Inferior parietal cortex (tissue), 1 donor: ENCODE results near the gene ARHGAP23.
"Not testable (repeated sequence)": the region's sequence is repeated elsewhere in the genome, so short reads cannot be mapped to it uniquely, and the experiment has no call there.

Source experiments
- DNase-seq: peaks from one replicate; pipeline ENCODE4 v3.0.0-alpha.2; 2016; ENCODE audit errors: extremely low spot score

ARHGAP23 gene

GRCh38 chr17:38491346-38492066 is 63.2 kb downstream of the ARHGAP23 start:
- not testable (repeated sequence) for DNase-seq

GRCh38 chr17:38492067-38493040 is 64.1 kb downstream of the ARHGAP23 start:
- peak; percentile 88 for DNase-seq

- not testable (repeated sequence) for DNase-seq
Measured at GRCh38 chr17:38494152-38494551, 65.9 kb downstream of the ARHGAP23 start.

DNA sequence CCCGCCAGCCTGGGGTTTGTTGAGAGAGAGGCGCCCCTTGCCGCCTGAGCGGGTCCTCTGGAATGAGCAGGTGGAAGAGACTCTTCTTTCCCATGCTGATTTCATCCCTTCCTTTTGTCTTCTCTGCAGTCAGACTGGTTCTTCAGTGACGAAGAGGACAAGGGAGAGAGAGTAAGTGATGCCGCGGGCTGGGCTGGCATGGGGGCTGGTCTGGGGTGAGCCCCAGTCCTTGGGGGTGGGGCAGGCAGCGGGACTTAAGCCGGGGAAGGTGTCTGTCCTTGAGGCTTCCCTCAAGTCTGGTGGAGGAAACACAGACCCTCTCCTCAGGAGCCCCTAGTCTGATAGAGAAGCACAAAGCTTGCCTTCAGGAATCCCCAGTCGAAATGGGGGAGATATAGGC is 69.4 kb downstream of the ARHGAP23 start:
- not testable (repeated sequence) for DNase-seq

DNA sequence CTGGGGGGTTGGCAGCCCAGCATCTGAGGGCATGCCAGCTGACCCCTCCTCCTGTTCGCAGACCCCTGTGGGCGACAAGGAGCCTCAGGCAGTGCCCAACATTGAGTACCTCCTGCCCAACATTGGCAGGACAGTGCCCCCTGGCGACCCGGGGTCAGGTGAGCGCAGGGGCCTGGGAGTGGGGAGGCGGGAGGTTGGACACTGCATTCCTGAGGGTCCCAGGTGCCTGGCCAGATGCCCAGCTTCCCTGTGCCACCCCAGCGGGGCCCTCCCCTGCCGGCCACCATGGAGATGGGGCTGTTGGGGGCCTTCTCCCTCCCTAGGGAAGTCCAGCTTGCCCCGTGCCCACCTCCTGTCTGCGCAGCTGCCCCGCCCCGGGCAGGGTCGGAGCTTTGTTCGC is 70.1 kb downstream of the ARHGAP23 start:
- DNase-seq: no peak

DNA sequence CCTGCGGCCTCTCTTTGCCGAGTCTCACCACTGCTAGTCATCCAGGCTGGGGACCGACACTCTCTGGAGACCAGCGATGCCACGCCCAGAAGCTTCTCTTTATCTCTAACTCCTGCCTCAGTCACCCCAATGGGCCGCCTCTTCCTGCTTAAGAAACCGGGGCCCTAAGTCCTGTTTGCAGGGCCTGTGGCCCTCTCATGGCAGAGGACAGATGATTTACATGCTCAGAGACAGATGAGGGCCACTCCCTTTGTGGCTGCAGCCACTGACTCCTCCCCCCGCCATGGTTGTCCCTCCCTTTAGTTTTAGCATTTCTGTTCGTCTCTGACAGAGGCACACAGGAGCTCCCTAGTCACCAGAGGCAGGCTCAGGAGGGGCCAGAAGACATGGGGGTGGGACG is 71.0 kb downstream of the ARHGAP23 start:
- DNase-seq: not testable (repeated sequence)

DNA sequence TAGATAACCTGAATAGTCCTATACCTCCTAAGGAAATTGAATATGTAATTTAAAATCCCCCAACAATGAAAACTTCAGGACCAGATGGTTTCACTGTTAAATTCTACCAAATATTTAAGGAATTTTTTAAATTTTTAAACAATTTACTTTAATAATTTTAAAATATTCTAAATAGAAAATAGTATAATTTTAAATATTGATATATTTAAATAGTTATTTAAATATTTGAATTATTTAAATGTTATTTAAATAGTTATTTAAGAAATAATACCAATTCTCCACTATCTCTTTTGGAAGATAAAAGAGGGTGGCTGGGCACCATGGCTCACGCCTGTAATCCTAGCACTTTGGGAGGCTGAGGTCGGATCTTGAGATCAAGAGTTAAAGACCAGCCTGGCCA is 73.5 kb downstream of the ARHGAP23 start:
- DNase-seq: not testable (repeated sequence)

GRCh38 chr17:38503286-38503913 is 75.1 kb downstream of the ARHGAP23 start:
- DNase-seq: not testable (repeated sequence)

- no peak for DNase-seq
Measured at GRCh38 chr17:38504216-38504615, 76.0 kb downstream of the ARHGAP23 start.

DNA sequence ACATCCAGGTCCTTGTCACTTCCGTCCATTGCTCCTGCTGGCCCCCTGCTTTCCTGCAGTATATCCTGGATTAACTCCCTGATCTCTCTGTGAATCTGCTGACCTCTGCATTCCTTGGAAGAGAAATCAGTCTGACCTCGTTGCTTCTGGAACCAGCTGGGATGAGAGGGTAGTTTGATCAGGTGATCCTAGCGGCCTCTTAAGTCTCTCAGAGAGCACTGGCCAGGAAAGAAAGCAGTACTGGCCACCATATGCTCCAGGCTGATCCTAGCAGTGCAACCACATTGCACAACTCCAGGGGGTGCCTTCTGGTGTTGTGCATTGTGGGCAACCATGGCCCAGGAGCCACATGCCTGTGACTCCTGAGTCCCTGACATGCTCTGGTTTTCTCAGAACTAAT is 79.2 kb downstream of the ARHGAP23 start:
- no peak for DNase-seq

DNA sequence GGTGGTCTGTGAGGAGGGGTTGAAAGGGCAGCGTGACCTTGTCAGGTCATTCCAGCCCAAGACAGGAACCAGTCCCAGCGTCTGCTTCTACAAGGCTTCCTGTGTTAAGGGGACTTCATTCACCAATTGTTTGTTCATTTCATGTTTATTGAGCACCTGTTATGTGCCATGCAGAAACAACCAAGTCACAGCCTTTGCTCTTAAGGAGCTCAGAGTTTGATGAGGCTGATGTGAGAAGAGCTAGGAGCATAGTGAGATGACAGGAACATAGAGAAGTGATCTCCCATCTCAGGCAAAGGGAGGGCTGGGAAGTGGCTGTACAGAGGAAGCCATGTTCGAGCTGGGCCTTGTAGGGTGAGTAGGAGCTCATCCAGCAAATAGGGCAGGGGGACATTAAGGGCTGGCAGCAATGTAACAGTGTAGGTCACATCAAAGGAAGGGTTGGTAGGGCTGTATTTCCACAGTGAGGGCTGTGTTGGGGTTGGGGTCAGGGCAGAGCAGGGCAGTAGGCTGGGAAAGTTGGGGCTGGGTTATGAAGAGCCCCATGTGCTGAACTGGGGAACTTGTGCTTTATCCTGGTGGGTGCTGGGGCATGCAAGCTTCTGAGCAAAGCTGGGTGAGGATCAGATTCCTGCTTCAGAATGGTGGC is 79.8 kb downstream of the ARHGAP23 start:
- DNase-seq: no peak

DNA sequence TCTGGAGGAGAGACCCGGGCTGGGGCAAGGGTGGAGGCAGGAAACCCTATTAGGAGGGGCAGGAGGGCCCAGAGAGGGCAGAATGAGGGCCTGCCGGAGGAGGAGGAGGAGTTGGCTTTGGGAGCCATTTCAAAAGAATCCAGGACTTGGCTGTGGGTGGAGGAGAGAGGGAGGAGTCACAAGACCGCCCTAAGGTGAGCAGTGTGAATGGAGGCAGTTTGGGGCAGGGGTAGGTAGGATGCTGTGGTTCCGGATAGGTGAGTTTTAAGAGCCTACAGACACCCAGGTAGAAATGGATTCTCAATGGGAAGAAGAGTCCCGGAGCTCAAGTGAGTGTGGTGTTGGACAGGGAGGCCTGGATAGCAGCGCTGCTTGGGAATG is 80.3 kb downstream of the ARHGAP23 start:
- DNase-seq: no peak

GRCh38 chr17:38508954-38509771 is 80.9 kb downstream of the ARHGAP23 start:
- DNase-seq: peak; percentile 74

GRCh38 chr17:38509772-38510420 is 81.6 kb downstream of the ARHGAP23 start:
- no peak for DNase-seq

DNA sequence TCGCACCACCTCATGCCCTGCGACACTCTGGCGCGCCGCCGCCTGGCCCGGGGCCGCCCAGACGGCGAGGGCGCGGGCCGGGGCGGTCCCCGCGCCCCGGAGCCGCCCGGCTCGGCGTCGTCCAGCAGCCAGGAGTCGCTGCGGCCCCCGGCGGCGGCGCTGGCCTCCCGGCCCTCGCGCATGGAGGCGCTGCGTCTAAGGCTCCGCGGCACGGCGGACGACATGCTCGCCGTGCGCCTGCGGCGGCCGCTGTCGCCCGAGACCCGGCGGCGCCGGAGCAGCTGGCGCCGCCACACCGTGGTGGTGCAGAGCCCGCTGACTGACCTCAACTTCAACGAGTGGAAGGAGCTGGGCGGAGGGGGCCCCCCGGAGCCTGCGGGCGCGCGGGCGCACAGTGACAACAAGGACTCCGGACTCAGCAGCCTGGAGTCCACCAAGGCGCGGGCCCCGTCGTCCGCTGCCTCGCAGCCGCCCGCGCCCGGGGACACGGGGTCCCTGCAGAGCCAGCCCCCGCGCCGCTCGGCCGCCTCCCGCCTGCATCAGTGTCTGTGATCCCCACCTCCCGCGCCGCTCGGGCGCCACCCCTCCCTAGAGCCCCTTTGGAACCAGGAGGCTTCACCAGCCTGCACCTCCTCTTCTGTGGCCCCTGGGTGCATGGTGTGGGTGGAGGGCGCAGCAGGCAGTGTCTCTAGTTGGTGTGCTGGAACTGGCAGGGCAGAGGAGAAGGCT is 82.3 kb downstream of the ARHGAP23 start:
- no peak for DNase-seq

DNA sequence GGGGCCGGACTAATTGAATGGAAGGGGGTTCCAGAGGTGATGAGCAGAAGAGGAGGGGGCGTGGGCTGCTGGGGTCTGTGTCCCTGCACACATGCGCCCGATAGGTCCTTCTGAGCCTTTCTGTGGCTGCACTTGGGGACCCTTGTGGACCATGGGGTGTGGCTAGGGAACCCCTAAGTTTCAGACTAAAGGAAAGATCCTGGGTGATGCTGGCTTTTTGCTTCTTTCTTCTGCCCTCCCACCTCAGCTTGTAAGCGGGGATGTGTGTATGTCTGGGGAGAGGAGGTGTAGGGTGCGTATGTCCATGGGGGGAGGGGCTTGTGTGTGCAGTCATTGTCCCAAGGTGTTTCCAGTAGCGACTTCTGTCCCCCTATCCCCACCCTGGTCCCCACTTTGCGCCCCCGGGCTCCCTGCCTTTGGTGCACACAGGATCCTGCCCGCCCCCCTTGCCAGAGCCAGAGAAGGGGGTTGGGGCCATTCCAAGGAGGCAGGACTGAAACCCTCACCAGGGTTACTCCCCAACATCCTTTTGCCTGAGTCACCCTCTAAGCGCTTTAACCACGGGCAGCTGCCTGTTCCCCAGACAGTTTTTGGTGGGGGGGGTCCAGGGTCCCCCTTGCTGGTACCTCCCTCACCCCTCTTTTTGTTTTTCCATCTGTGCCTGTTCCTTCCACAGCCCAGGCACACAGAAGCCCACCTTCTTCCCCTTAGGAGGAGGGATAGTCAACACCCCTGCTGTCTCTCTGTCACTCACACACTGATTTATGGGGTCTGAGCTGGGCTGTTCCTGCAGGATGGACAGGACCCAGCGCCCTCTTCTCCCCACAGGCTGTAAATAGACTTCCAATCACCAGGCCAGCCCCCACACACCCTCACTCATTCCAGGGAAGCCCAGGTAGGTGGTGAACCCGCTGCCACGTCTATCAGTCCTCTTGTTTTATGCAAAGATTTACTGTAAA is 83.2 kb downstream of the ARHGAP23 start:
- no peak for DNase-seq

- no peak for DNase-seq
Measured at GRCh38 chr17:38512473-38513058, 84.3 kb downstream of the ARHGAP23 start.

DNA sequence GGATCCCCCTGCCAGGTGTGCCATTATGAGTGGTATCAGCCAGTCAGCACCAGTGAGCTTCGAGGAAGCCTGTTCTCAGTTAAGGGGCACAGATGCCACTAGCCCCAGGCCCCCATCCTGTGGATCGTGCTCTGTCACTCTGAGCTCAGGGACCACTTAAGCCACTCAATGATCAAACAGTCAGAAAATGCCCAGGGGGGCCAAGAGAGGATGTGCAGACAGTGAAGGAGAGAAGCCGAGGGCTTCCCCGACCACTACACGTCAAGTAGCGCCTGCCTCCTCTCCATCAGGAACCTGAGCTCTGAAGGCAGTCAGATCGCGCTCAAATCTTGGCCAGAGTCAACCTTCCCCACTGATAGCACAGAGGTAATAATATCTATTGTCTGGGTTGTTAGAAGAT is 98.3 kb downstream of the ARHGAP23 start:
- not testable (repeated sequence) for DNase-seq
